ENCODE measurements around the gene PCBP3. TPM values are rescaled to one million over a fixed set of nuclear protein-coding genes. Genes with fewer than 3 reads are reported as not detected.

Gene PCBP3
- total RNA-seq, 1 experiment from 2014 or later, result 10.9 TPM

- Histone ChIP-seq H3K4me2 (ENCODE audit: insufficient read depth, insufficient read length, low read length) (no peak overlapping the region), H3K27ac (ENCODE audit: insufficient read length, low read depth, low read length) (no peak overlapping the region), H3K9ac (ENCODE audit: extremely low read depth, insufficient read length, low read length) (no peak overlapping the region)
Measured at GRCh38 chr21:45864436-45864835, 220.9 kb downstream of the PCBP3 start.

More at GRCh38 chr21:45864436-45864835, 220.9 kb downstream of the PCBP3 start:
- Mint-ChIP-seq H3K36me3 (ENCODE audit: insufficient read depth in 1 of 3, low read depth in 3 of 3) (no peaks in the 10 kb centered on the region), H3K4me3 (no peak overlapping the region), H3K4me1 (no peaks in the 10 kb centered on the region), H3K9me3 (no peaks in the 10 kb centered on the region), H3K27me3 (ENCODE audit: low read depth) (no peaks in the 10 kb centered on the region; the same call in none of the 2 replicates), H3K27ac (no peak overlapping the region)
- H3T11ph ChIP-seq (ENCODE audit: low read length), result no peak overlapping the region
- H2AK5ac ChIP-seq (ENCODE audit: insufficient read length, low read length), result no peak overlapping the region
- no peaks in the 10 kb centered on the region for H3K23me2 ChIP-seq (ENCODE audit: insufficient read length, low read depth, low read length, poor library complexity, severe bottlenecking)
- H3K27me3 ChIP-seq (ENCODE audit: insufficient read depth, low read length), result no peaks in the 10 kb centered on the region
- H4K20me1 ChIP-seq (ENCODE audit: control insufficient read depth, insufficient read depth, insufficient read length), result no peaks in the 10 kb centered on the region
- no CpG with 5 or more reads among the region's 5 CpGs for WGBS (ENCODE audit: extremely low coverage, insufficient read length, low lambda C conversion rate)
- H3K4ac ChIP-seq (ENCODE audit: low read depth, low read length), result no peak overlapping the region
- no peaks in the 10 kb centered on the region for H3K79me2 ChIP-seq (ENCODE audit: insufficient read depth, low read length)
- no peak overlapping the region for H2BK12ac ChIP-seq (ENCODE audit: insufficient read length, low read depth, low read length)
- no peak overlapping the region for H3K56ac ChIP-seq (ENCODE audit: insufficient read length, low read depth, low read length)
- H3K14ac ChIP-seq (ENCODE audit: insufficient read depth, low read length), result no peak overlapping the region
- H4K8ac ChIP-seq (replicated peaks; ENCODE audit: insufficient read length, low read depth, low read length), result no peak overlapping the region
- no peak overlapping the region for H2AFZ ChIP-seq (ENCODE audit: low read length)
- no peak overlapping the region for H2BK5ac ChIP-seq (ENCODE audit: insufficient read length, low read length)
- H3K9me3 ChIP-seq (ENCODE audit: control insufficient read depth, low read depth, low read length), result no peaks in the 10 kb centered on the region
- H4K5ac ChIP-seq (ENCODE audit: insufficient read length, low read depth, low read length), result no peak overlapping the region
- no peak overlapping the region for H2BK120ac ChIP-seq (ENCODE audit: low read depth, low read length, poor library complexity, severe bottlenecking)
- H3K4me1 ChIP-seq (ENCODE audit: insufficient read depth, low read length), result no peaks in the 10 kb centered on the region
- no peak overlapping the region for H3K18ac ChIP-seq (ENCODE audit: insufficient read length, low read depth, low read length)
- no peak overlapping the region for H3K23ac ChIP-seq (ENCODE audit: insufficient read length, low read depth, low read length)
- no peak overlapping the region for H2BK15ac ChIP-seq (ENCODE audit: low read depth, low read length)
- no peak for DNase-seq
- H2BK20ac ChIP-seq (ENCODE audit: low read depth, low read length, poor library complexity, severe bottlenecking), result no peak overlapping the region
- no peak for TF ChIP-seq CTCF (conservative IDR thresholded peaks at IDR 0.05)
- H4K91ac ChIP-seq (ENCODE audit: insufficient read length, low read depth, low read length), result no peak overlapping the region
- H3K79me1 ChIP-seq (ENCODE audit: insufficient read depth, low read depth, low read length, poor library complexity, severe bottlenecking), result no peaks in the 10 kb centered on the region
